Erythroblast (primary cell): ENCODE data around the gene GDPD2.

Experiments used
- GATA1 ChIP-seq: IDR thresholded peaks from 2 replicates; pipeline ENCODE4 v1.6.1; 2011; ENCODE audit warnings: low read depth, mild to moderate bottlenecking, control low read depth, low read length, moderate library complexity
- POLR2A ChIP-seq: IDR thresholded peaks from 2 replicates; pipeline ENCODE4 v1.6.1; 2011; ENCODE audit warnings: mild to moderate bottlenecking, low read length

DNA sequence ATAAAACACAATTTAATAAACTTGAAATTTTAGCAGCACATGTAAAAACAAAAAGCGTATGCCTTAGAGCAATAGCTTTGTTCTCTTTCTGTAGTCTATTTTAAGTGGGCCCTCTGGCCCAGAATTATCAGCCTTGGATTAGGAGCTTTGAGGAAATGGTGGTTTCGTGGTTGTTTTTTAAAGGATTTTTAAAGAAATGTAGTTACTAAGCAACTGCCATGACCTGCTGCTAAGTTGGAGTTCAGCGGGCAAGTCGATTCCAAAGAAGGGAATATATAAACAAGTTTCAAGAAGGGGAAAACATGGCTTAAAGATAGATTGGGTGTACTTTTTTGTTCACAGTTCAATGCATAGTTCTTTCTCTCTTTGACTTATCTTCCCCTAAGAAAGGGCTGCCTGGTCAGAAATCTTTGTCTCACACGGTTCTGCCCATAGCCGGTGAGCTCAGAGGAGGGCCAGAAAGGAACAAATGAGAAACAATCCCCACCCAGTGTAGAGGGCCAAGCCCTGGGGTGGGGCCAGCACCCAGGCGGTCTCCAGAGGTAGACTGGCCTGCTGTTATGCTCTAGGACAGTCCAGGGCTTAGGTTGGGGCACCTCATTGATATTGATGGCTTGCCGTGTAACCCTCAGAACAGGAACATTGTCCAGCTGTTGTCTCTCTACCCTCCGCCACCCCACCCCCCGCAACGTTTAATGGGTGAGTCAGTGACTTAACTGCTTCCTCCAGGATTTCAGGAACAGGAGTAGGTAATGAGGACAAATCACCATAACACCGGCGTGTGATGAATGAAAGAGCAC, 54.0 kb downstream of the GDPD2 start:
- TF ChIP-seq POLR2A (no peak), GATA1 (no peak)
